ENCODE results near the gene PDE7B. TPM values are rescaled to one million over a fixed set of nuclear protein-coding genes. Genes with fewer than 3 reads are reported as not detected.

The PDE7B gene
- total RNA-seq, 1 donor from 2014 or later: 3.9 TPM

- Mint-ChIP-seq H3K36me3 (ENCODE audit: unreplicated experiment) (peaks cover 8% of the 10 kb centered on the region), H3K27me3 (ENCODE audit: unreplicated experiment) (no peaks in the 10 kb centered on the region), H3K9me3 (ENCODE audit: unreplicated experiment) (no peaks in the 10 kb centered on the region), H3K4me3 (ENCODE audit: unreplicated experiment) (no peak overlapping the region), H3K27ac (ENCODE audit: unreplicated experiment) (no peak overlapping the region), H3K4me1 (ENCODE audit: unreplicated experiment) (no peaks in the 10 kb centered on the region)
- no peak for DNase-seq (ENCODE audit: extremely low spot score, unreplicated experiment)
- no peak for TF ChIP-seq CTCF (IDR thresholded peaks at IDR 0.05)
These were observed 337.0 kb downstream of the PDE7B start for GRCh38 chr6:136188486-136188885.

- Mint-ChIP-seq H3K27ac (ENCODE audit: unreplicated experiment) (no peak overlapping the region), H3K4me3 (ENCODE audit: unreplicated experiment) (no peak overlapping the region), H3K4me1 (ENCODE audit: unreplicated experiment) (no peaks in the 10 kb centered on the region), H3K9me3 (ENCODE audit: unreplicated experiment) (no peaks in the 10 kb centered on the region), H3K36me3 (ENCODE audit: unreplicated experiment) (peaks cover 8% of the 10 kb centered on the region), H3K27me3 (ENCODE audit: unreplicated experiment) (no peaks in the 10 kb centered on the region)
- TF ChIP-seq CTCF (IDR thresholded peaks at IDR 0.05): no peak
- DNase-seq (ENCODE audit: extremely low spot score, unreplicated experiment): no peak
These were observed 337.6 kb downstream of the PDE7B start for GRCh38 chr6:136189104-136189503.

GRCh38 chr6:136191606-136192312, 340.3 kb downstream of the PDE7B start:
- Mint-ChIP-seq H3K36me3 (ENCODE audit: unreplicated experiment) (peaks cover 8% of the 10 kb centered on the region), H3K27ac (ENCODE audit: unreplicated experiment) (no peak overlapping the region), H3K9me3 (ENCODE audit: unreplicated experiment) (no peaks in the 10 kb centered on the region), H3K4me3 (ENCODE audit: unreplicated experiment) (no peak overlapping the region), H3K27me3 (ENCODE audit: unreplicated experiment) (no peaks in the 10 kb centered on the region), H3K4me1 (ENCODE audit: unreplicated experiment) (no peaks in the 10 kb centered on the region)
- TF ChIP-seq CTCF (IDR thresholded peaks at IDR 0.05): no peak
- DNase-seq (ENCODE audit: extremely low spot score, unreplicated experiment): no peak

- Mint-ChIP-seq H3K27me3 (ENCODE audit: unreplicated experiment) (no peaks in the 10 kb centered on the region), H3K4me1 (ENCODE audit: unreplicated experiment) (no peaks in the 10 kb centered on the region), H3K36me3 (ENCODE audit: unreplicated experiment) (peaks cover 8% of the 10 kb centered on the region), H3K4me3 (ENCODE audit: unreplicated experiment) (no peak overlapping the region), H3K9me3 (ENCODE audit: unreplicated experiment) (no peaks in the 10 kb centered on the region), H3K27ac (ENCODE audit: unreplicated experiment) (no peak overlapping the region)
- TF ChIP-seq CTCF (IDR thresholded peaks at IDR 0.05): no peak
- DNase-seq (ENCODE audit: extremely low spot score, unreplicated experiment): no peak
These were observed 341.4 kb downstream of the PDE7B start for GRCh38 chr6:136192902-136193301.

- no peak for DNase-seq (ENCODE audit: extremely low spot score, unreplicated experiment)
- Mint-ChIP-seq H3K27ac (ENCODE audit: unreplicated experiment) (no peak overlapping the region), H3K27me3 (ENCODE audit: unreplicated experiment) (no peaks in the 10 kb centered on the region), H3K4me3 (ENCODE audit: unreplicated experiment) (no peak overlapping the region), H3K9me3 (ENCODE audit: unreplicated experiment) (no peaks in the 10 kb centered on the region), H3K4me1 (ENCODE audit: unreplicated experiment) (no peaks in the 10 kb centered on the region), H3K36me3 (ENCODE audit: unreplicated experiment) (no peaks in the 10 kb centered on the region)
- peak; percentile 29 for TF ChIP-seq CTCF (IDR thresholded peaks at IDR 0.05)
These were observed 350.2 kb downstream of the PDE7B start for GRCh38 chr6:136201732-136202131.

Measured in osteocyte (in vitro differentiated cells).